HG03378 (cell line): ENCODE results near the gene CD19.
"Not testable (repeated sequence)": the region's sequence is repeated elsewhere in the genome, so short reads cannot be mapped to it uniquely, and the experiment has no call there.

Experiments
- ATAC-seq: cut with Tn5 transposase; IDR thresholded peaks from one replicate; pipeline ENCODE4 v1.9.1; 2021; ENCODE audit warnings: mild to moderate bottlenecking, moderate library complexity; ENCODE audit not compliant: unreplicated experiment

The CD19 gene

GRCh38 chr16:28905800-28906372 lies 25.9 kb upstream of the CD19 start:
- no peak for ATAC-seq

- ATAC-seq, result no peak
Measured at GRCh38 chr16:28910086-28911031, 21.4 kb upstream of the CD19 start.

GRCh38 chr16:28912558-28912957 lies 19.2 kb upstream of the CD19 start:
- no peak for ATAC-seq

- ATAC-seq, result no peak
Measured at GRCh38 chr16:28913946-28914724, 17.6 kb upstream of the CD19 start.

- ATAC-seq, result no peak
Measured at GRCh38 chr16:28915181-28915580, 16.6 kb upstream of the CD19 start.

GRCh38 chr16:28917095-28917494 lies 14.7 kb upstream of the CD19 start:
- no peak for ATAC-seq

- ATAC-seq, result no peak
Measured at GRCh38 chr16:28918698-28919097, 13.1 kb upstream of the CD19 start.

GRCh38 chr16:28923231-28923587 lies 8.6 kb upstream of the CD19 start:
- no peak for ATAC-seq

- ATAC-seq, result peak; percentile 66
Measured at GRCh38 chr16:28923652-28924398, 7.9 kb upstream of the CD19 start.

- ATAC-seq, result no peak
Measured at GRCh38 chr16:28924399-28924761, 7.4 kb upstream of the CD19 start.

- ATAC-seq, result peak; percentile 41
Measured at GRCh38 chr16:28924762-28925385, 6.9 kb upstream of the CD19 start, which contains the start of gene RABEP2. Gene RABEP2 (minus strand): TSS chr16:28925238. CDS start chr16:28925163, 75 bp downstream.

- peak; percentile 26 for ATAC-seq
Measured at GRCh38 chr16:28925386-28926228, 6.2 kb upstream of the CD19 start.

GRCh38 chr16:28926284-28926683 lies 5.5 kb upstream of the CD19 start:
- not testable (repeated sequence) for ATAC-seq

GRCh38 chr16:28927815-28928214 lies 4.0 kb upstream of the CD19 start:
- ATAC-seq, result no peak

GRCh38 chr16:28930203-28930602 lies 1.6 kb upstream of the CD19 start:
- no peak for ATAC-seq

- ATAC-seq, result peak; percentile 43
Measured at GRCh38 chr16:28930652-28931051, 1.1 kb upstream of the CD19 start.

GRCh38 chr16:28932339-28933141 lies 769 bp downstream of the CD19 start:
- ATAC-seq, result no peak

GRCh38 chr16:28933171-28933570 lies 1.4 kb downstream of the CD19 start:
- ATAC-seq, result no peak

GRCh38 chr16:28935346-28935745 lies 3.6 kb downstream of the CD19 start:
- no peak for ATAC-seq
